HG03108 (cell line): ENCODE measurements around the gene ITM2C.
A peak's percentile ranks its signal among the peaks of the same experiment; 100 is the strongest.

Experiments
- ATAC-seq: cut with Tn5 transposase; IDR thresholded peaks from one replicate; pipeline ENCODE4 v1.9.1; 2021; ENCODE audit warnings: moderate library complexity; ENCODE audit not compliant: unreplicated experiment

The ITM2C gene

GRCh38 chr2:230864605-230865306, at the start of gene ITM2C:
Gene ITM2C, plus strand, starts transcription at chr2:230864942. Its CDS starts 84 bp downstream, at chr2:230865026.
- peak; percentile 59 for ATAC-seq

- no peak for ATAC-seq
These were observed 49.7 kb upstream of the ITM2C start for GRCh38 chr2:230815088-230815487.

- ATAC-seq = no peak
These were observed 48.0 kb upstream of the ITM2C start for GRCh38 chr2:230816735-230817134.

- ATAC-seq = no peak
These were observed 45.3 kb upstream of the ITM2C start for GRCh38 chr2:230819433-230819832.

GRCh38 chr2:230821261-230821990, 43.3 kb upstream of the ITM2C start:
- ATAC-seq = no peak

GRCh38 chr2:230821991-230822520, 42.7 kb upstream of the ITM2C start:
- ATAC-seq = no peak

- no peak for ATAC-seq
These were observed 41.3 kb upstream of the ITM2C start for GRCh38 chr2:230823264-230823964.

GRCh38 chr2:230824406-230824978, 40.2 kb upstream of the ITM2C start:
- ATAC-seq = no peak

GRCh38 chr2:230825354-230825753, 39.4 kb upstream of the ITM2C start:
- no peak for ATAC-seq

- no peak for ATAC-seq
These were observed 36.9 kb upstream of the ITM2C start for GRCh38 chr2:230827774-230828271.

GRCh38 chr2:230828272-230828961, 36.3 kb upstream of the ITM2C start:
- ATAC-seq = peak; percentile 41

GRCh38 chr2:230829293-230829692, 35.4 kb upstream of the ITM2C start:
- no peak for ATAC-seq

GRCh38 chr2:230829959-230830358, 34.8 kb upstream of the ITM2C start:
- ATAC-seq = no peak

- no peak for ATAC-seq
These were observed 34.3 kb upstream of the ITM2C start for GRCh38 chr2:230830428-230830827.

GRCh38 chr2:230840301-230840700, 24.4 kb upstream of the ITM2C start:
- ATAC-seq = no peak

GRCh38 chr2:230842473-230842872, 22.3 kb upstream of the ITM2C start:
- ATAC-seq = no peak

- no peak for ATAC-seq
These were observed 21.6 kb upstream of the ITM2C start for GRCh38 chr2:230843132-230843531.

GRCh38 chr2:230846360-230846759, 18.4 kb upstream of the ITM2C start:
- no peak for ATAC-seq

- peak; percentile 94 for ATAC-seq
These were observed 16.8 kb upstream of the ITM2C start for GRCh38 chr2:230847883-230848388.
